ENCODE measurements around the gene HOXD10.

The HOXD10 gene

GRCh38 chr2:176096243-176096985, 20.2 kb upstream of the HOXD10 start:
- DNase-seq, result no peak

GRCh38 chr2:176096986-176097819, 19.4 kb upstream of the HOXD10 start:
- peak; percentile 36 for DNase-seq

- DNase-seq, result no peak
Measured at GRCh38 chr2:176097820-176098365, 18.7 kb upstream of the HOXD10 start.

GRCh38 chr2:176098366-176099158, 18.0 kb upstream of the HOXD10 start:
- no peak for DNase-seq

- no peak for DNase-seq
Measured at GRCh38 chr2:176099159-176099727, 17.3 kb upstream of the HOXD10 start.

- DNase-seq, result no peak
Measured at GRCh38 chr2:176099728-176100546, 16.6 kb upstream of the HOXD10 start, which contains the start of gene HOXD12. TSS of gene HOXD12 (plus strand) at chr2:176099795. CDS start at chr2:176099802, 7 bp downstream.

GRCh38 chr2:176100547-176101140, 15.9 kb upstream of the HOXD10 start:
- DNase-seq, result no peak

- no peak for DNase-seq
Measured at GRCh38 chr2:176101216-176101830, 15.3 kb upstream of the HOXD10 start.

- DNase-seq, result no peak
Measured at GRCh38 chr2:176101842-176102241, 14.7 kb upstream of the HOXD10 start.

GRCh38 chr2:176102309-176102866, 14.2 kb upstream of the HOXD10 start:
- no peak for DNase-seq

GRCh38 chr2:176103194-176103593, 13.4 kb upstream of the HOXD10 start:
- DNase-seq, result no peak

GRCh38 chr2:176103742-176104315, 12.7 kb upstream of the HOXD10 start:
- DNase-seq, result no peak

GRCh38 chr2:176104316-176105077, 12.1 kb upstream of the HOXD10 start:
- no peak for DNase-seq

GRCh38 chr2:176105078-176105729, 11.4 kb upstream of the HOXD10 start:
- no peak for DNase-seq

- no peak for DNase-seq
Measured at GRCh38 chr2:176105730-176106580, 10.6 kb upstream of the HOXD10 start.

- DNase-seq, result no peak
Measured at GRCh38 chr2:176106581-176107539, 9.7 kb upstream of the HOXD10 start, which contains the start of gene HOXD11. TSS of gene HOXD11 (plus strand) at chr2:176107280. CDS start at chr2:176107356, 76 bp downstream.

Data from activated CD4-positive, alpha-beta T cell treated with anti-CD3 and anti-CD28 coated beads for 1 hour (primary cell).